GM12878 (cell line): ENCODE data around the gene L1CAM. TPM values are rescaled to one million over a fixed set of nuclear protein-coding genes. Genes with fewer than 3 reads are reported as not detected.

ENCODE experiments used
- ATAC-seq: fragments of 200-7000 bp; cut with Tn5 transposase; 3 replicates; pipeline ENCODE4 v1.9.1; 2020; ENCODE audit warnings: mild to moderate bottlenecking, moderate library complexity
- BruUV-seq: library from RNA; stranded (reverse); fragments of 400-500 nt; replicated peaks from 2 replicates; lab custom pipeline; 2021; lab: Mats Ljungman, UMichigan
- CTCF ChIA-PET: fragments of 300-600 bp; sonication (Branson Sonifier 250); formaldehyde crosslinking; extraction: SDS; loops from one replicate; lab custom pipeline; 2021; ENCODE audit warnings: inconsistent platforms; lab: Yijun Ruan, JAX
- POLR2A ChIA-PET: fragments of 350-600 bp; formaldehyde crosslinking; extraction: SDS; loops from one replicate; lab custom pipeline; 2021; ENCODE audit warnings: inconsistent platforms; lab: Charles Lee
- RAD21 ChIA-PET: fragments of 300-600 bp; sonication (Branson Sonifier 250); formaldehyde crosslinking; loops from one replicate; lab custom pipeline; 2023; ENCODE audit warnings: antibody characterized with exemption; ENCODE audit not compliant: unreplicated experiment; lab: Charles Lee
- SMC1A ChIA-PET: fragments of 300-600 bp; sonication (Branson Sonifier 250); formaldehyde crosslinking; loops from one replicate; lab custom pipeline; 2023; ENCODE audit not compliant: unreplicated experiment, uncharacterized antibody; lab: Charles Lee
- DNase-seq: peaks from one replicate; pipeline ENCODE4 v3.0.0-alpha.2; 2011; ENCODE audit warnings: low read depth, low spot score
- FAIRE-seq: peaks from 3 replicates; lab custom pipeline; 2011; peaks lifted over from hg19 to GRCh38; lab: Jason Lieb, UNC
- H2AFZ ChIP-seq: 2 replicates; pipeline ENCODE4 v1.6.0; 2011; ENCODE audit warnings: low read depth, low read length, control low read depth; ENCODE audit not compliant: control insufficient read depth
- H3K27ac ChIP-seq: 2 replicates; pipeline ENCODE4 v1.5.1; 2011; ENCODE audit warnings: control low read depth; ENCODE audit not compliant: control insufficient read depth, insufficient read depth
- H3K27me3 ChIP-seq, 2 experiments: replicated peaks in 1 of 2; 2 replicates each; pipeline versions ENCODE4 v1.6.0 to v1.6.1; 2011; ENCODE audit warnings: low read length in 1 of 2; ENCODE audit not compliant: control insufficient read depth in 2 of 2, insufficient read depth in 2 of 2
- H3K36me3 ChIP-seq, 2 experiments: 2 replicates each; pipeline ENCODE4 v1.5.1; 2011; ENCODE audit warnings: low read length in 1 of 2; ENCODE audit not compliant: control insufficient read depth in 2 of 2, insufficient read depth in 2 of 2
- H3K4me1 ChIP-seq: 2 replicates; pipeline ENCODE4 v1.6.1; 2011; ENCODE audit warnings: mild to moderate bottlenecking, low read length, moderate library complexity, mixed read lengths; ENCODE audit not compliant: control insufficient read depth, insufficient read depth
- H3K4me2 ChIP-seq: 2 replicates; pipeline ENCODE4 v1.6.0; 2011; ENCODE audit warnings: control low read depth; ENCODE audit not compliant: control insufficient read depth, insufficient read depth
- H3K4me3 ChIP-seq: fragments of 200-600 bp; sonication (generic); 2 replicates; pipeline ENCODE4 v1.5.1; 2016
- H3K79me2 ChIP-seq: 2 replicates; pipeline ENCODE4 v1.6.0; 2011; ENCODE audit warnings: low read length; ENCODE audit not compliant: control insufficient read depth, insufficient read depth
- H3K9ac ChIP-seq: 2 replicates; pipeline ENCODE4 v1.8.0; 2011; ENCODE audit warnings: low read length, control low read depth, mixed read lengths; ENCODE audit not compliant: control insufficient read depth, insufficient read depth
- H3K9me3 ChIP-seq: replicated peaks from 3 replicates; pipeline ENCODE4 v1.5.1; 2011; ENCODE audit warnings: mild to moderate bottlenecking, low read length; ENCODE audit not compliant: control insufficient read depth, insufficient read depth
- H4K20me1 ChIP-seq: 2 replicates; pipeline ENCODE4 v1.6.0; 2011; ENCODE audit not compliant: control insufficient read depth, insufficient read depth
- ATF7 ChIP-seq: fragments of 450-650 bp; IDR thresholded peaks from 2 replicates; pipeline ENCODE4 v1.6.1; 2016; ENCODE audit warnings: low read depth, mild to moderate bottlenecking
- BCL3 ChIP-seq: IDR thresholded peaks from 2 replicates; pipeline ENCODE4 v1.6.1; 2011; ENCODE audit warnings: borderline replicate concordance, low read depth, mild to moderate bottlenecking, moderate library complexity, low read length; ENCODE audit not compliant: insufficient read depth, poor library complexity, severe bottlenecking
- BMI1 ChIP-seq: fragments of 450-650 bp; IDR thresholded peaks from 2 replicates; pipeline ENCODE4 v1.6.1; 2016; ENCODE audit warnings: mild to moderate bottlenecking, moderate library complexity, borderline replicate concordance
- E4F1 ChIP-seq: fragments of 450-650 bp; IDR thresholded peaks from 2 replicates; pipeline ENCODE4 v1.6.1; 2018; ENCODE audit warnings: borderline replicate concordance, mild to moderate bottlenecking; ENCODE audit not compliant: partially characterized antibody
- HCFC1 ChIP-seq: fragments of 150-350 bp; IDR thresholded peaks from 2 replicates; pipeline ENCODE4 v1.6.1; 2014; ENCODE audit warnings: low read length
- HDAC2 ChIP-seq: fragments of 200-600 bp; sonication (generic); IDR thresholded peaks from 2 replicates; pipeline ENCODE4 v1.6.1; 2017
- IKZF2 ChIP-seq, 2 experiments: fragments of 450-650 bp; IDR thresholded peaks; 2 replicates each; pipeline ENCODE4 v1.6.1; 2017; ENCODE audit warnings: mild to moderate bottlenecking in 2 of 2, moderate library complexity in 2 of 2
- NBN ChIP-seq: fragments of 450-650 bp; IDR thresholded peaks from 2 replicates; pipeline ENCODE4 v1.6.1; 2016
- NFIC ChIP-seq: IDR thresholded peaks from 2 replicates; pipeline ENCODE4 v1.6.1; 2012; ENCODE audit warnings: low read depth, mild to moderate bottlenecking, inconsistent platforms, low read length, moderate library complexity
- REST ChIP-seq: IDR thresholded peaks from 2 replicates; pipeline ENCODE4 v1.6.1; 2012; ENCODE audit warnings: mild to moderate bottlenecking, low read depth, low read length
- SKIL ChIP-seq: fragments of 450-650 bp; IDR thresholded peaks from 2 replicates; pipeline ENCODE4 v1.6.1; 2017; ENCODE audit warnings: mild to moderate bottlenecking, low read depth, inconsistent platforms; ENCODE audit not compliant: poor library complexity, severe bottlenecking
- WGBS: methylation state at CpG from one replicate; pipeline ENCODE4 v1.1.6; 2016; ENCODE audit warnings: low lambda C conversion rate; ENCODE audit not compliant: insufficient replicate concordance, insufficient coverage; ENCODE audit errors: missing lambda C conversion rate; 5-methylcytosine and 5-hydroxymethylcytosine counted together
- in situ Hi-C: fragments of 300-500 bp; cut with MboI; formaldehyde crosslinking; loops from 9 replicates; pipeline ENCODE4 v1.14.3; 2018; ENCODE audit warnings: mixed read lengths
- intact Hi-C: fragments of 100-400 bp; cut with micrococcal nuclease; formaldehyde crosslinking; loops from one replicate; pipeline ENCODE4 v1.14.2; 2022; ENCODE audit not compliant: unreplicated experiment
- polyA plus RNA-seq, 11 experiments: library from polyadenylated mRNA; depleted of rRNA in 4 of 11; unstranded in 6 of 11; stranded (reverse) in 5 of 11; fragments of >200 nt; fragmentation: Nextera tagmentation in 4 of 11; fragmentation: Illumina TruSeq in 1 of 11; extraction: Ambion mirVana in 4 of 11; extraction: Trizol in 1 of 11; gene quantifications; 1 replicate in 1 of 11; 2 replicates in 10 of 11; pipeline versions ENCODE4 v1.2.1 to v1.2.3, GENCODE V29; 2011 to 2016; ENCODE audit warnings: inconsistent platforms in 2 of 11, missing spikeins in 2 of 11, low read depth in 1 of 11
- total RNA-seq, 4 experiments: library from RNA; depleted of rRNA in 3 of 4; stranded (reverse); fragments of >200 nt in 3 of 4; fragmentation: Illumina TruSeq in 1 of 4; extraction: Trizol in 1 of 4; gene quantifications; 2 replicates each; pipeline versions ENCODE4 v1.2.1 to v1.2.3, GENCODE V29; 2013 to 2021

The L1CAM gene
- total and polyA plus RNA-seq, 10 of the 15 experiments (the other 5 are each of a cell fraction or from before 2014, with no cell fraction given): 0.01 to 0.64 (median 0.09) TPM; not detected in 5

- peak; percentile 99 for TF ChIP-seq REST
- no peak for TF ChIP-seq BCL3
- TF ChIP-seq, all 136 proteins: peak for 10
These were observed 10.4 kb downstream of the L1CAM start (continued) for GRCh38 chrX:153875391-153876111.

- Histone ChIP-seq H3K9me3 (no peaks in the 10 kb centered on the region; the same call in 2 of the 3 replicates), H3K36me3 (no peaks in the 10 kb centered on the region), H3K27me3 (peaks cover 2% of the 10 kb centered on the region in 2 experiments; a peak in 3 of 4 replicates), H2AFZ (no peak overlapping the region), H3K27ac (no peak overlapping the region), H3K79me2 (no peaks in the 10 kb centered on the region), H3K9ac (no peak overlapping the region), H4K20me1 (no peaks in the 10 kb centered on the region), H3K4me2 (no peak overlapping the region), H3K4me3 (no peak overlapping the region), H3K4me1 (no peaks in the 10 kb centered on the region)
- RAD21 ChIA-PET: no interaction called here
- BruUV-seq: no TSS peak
- FAIRE-seq: no peak
- WGBS: 19% methylated on average over 13 of the region's 13 CpGs
- intact Hi-C loops: no loop called here
- in situ Hi-C loops: no loop called here
- no peak for ATAC-seq
- POLR2A ChIA-PET: no interaction called here
- CTCF ChIA-PET: no interaction called here
- SMC1A ChIA-PET: no interaction called here
- DNase-seq: no peak
- TF ChIP-seq HCFC1: no peak
- no peak for TF ChIP-seq E4F1
- no peak for TF ChIP-seq SKIL
- no peak for TF ChIP-seq NBN
- no peak for TF ChIP-seq ATF7
- TF ChIP-seq IKZF2 (IDR thresholded peaks at IDR 0.05): no peak
- no peak for TF ChIP-seq BMI1
- no peak for TF ChIP-seq HDAC2
- TF ChIP-seq NFIC: no peak
These were observed 11.4 kb downstream of the L1CAM start for GRCh38 chrX:153874366-153875125.
